A673 (cell line): ENCODE measurements around the gene HAL.

Source experiments
- EZH2 ChIP-seq: fragments of 200-600 bp; sonication (generic); IDR thresholded peaks from 2 replicates; pipeline ENCODE4 v1.6.1; 2017; ENCODE audit warnings: borderline replicate concordance, low read depth, mild to moderate bottlenecking, mixed read lengths, antibody characterized with exemption, low read length; ENCODE audit not compliant: poor library complexity, severe bottlenecking
- TF ChIP-seq, protein P1 (sequence below): fragments of 300-800, 200-600 bp; sonication (generic); conservative IDR thresholded peaks from 2 replicates; pipeline ENCODE4 v1.5.1; 2017; ENCODE audit warnings: low read depth, mild to moderate bottlenecking, antibody characterized with exemption, low read length, moderate library complexity, mixed read lengths

DNA sequence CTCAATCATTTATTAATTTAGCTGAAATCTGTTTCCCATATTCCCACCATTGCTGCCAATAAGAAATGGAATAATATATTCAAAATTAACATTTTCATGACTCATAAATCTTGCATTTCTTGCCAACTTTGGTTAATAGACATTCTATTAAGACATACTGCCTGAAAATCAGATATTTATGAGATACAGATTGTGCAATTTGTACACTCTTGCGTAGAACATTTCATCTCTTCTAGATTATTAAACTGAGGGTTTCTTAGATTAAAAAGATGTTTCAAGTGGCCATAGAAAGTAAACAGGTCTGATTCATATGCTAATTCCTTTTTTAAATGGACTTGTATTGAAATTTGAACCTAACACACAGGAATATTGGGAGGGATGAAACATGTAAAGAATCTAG is 30.2 kb upstream of the HAL start:
- TF ChIP-seq, protein P1, sequence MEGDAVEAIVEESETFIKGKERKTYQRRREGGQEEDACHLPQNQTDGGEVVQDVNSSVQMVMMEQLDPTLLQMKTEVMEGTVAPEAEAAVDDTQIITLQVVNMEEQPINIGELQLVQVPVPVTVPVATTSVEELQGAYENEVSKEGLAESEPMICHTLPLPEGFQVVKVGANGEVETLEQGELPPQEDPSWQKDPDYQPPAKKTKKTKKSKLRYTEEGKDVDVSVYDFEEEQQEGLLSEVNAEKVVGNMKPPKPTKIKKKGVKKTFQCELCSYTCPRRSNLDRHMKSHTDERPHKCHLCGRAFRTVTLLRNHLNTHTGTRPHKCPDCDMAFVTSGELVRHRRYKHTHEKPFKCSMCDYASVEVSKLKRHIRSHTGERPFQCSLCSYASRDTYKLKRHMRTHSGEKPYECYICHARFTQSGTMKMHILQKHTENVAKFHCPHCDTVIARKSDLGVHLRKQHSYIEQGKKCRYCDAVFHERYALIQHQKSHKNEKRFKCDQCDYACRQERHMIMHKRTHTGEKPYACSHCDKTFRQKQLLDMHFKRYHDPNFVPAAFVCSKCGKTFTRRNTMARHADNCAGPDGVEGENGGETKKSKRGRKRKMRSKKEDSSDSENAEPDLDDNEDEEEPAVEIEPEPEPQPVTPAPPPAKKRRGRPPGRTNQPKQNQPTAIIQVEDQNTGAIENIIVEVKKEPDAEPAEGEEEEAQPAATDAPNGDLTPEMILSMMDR = no peak
- TF ChIP-seq EZH2 = no peak
